ENCODE data around the gene GABARAP.

DNA sequence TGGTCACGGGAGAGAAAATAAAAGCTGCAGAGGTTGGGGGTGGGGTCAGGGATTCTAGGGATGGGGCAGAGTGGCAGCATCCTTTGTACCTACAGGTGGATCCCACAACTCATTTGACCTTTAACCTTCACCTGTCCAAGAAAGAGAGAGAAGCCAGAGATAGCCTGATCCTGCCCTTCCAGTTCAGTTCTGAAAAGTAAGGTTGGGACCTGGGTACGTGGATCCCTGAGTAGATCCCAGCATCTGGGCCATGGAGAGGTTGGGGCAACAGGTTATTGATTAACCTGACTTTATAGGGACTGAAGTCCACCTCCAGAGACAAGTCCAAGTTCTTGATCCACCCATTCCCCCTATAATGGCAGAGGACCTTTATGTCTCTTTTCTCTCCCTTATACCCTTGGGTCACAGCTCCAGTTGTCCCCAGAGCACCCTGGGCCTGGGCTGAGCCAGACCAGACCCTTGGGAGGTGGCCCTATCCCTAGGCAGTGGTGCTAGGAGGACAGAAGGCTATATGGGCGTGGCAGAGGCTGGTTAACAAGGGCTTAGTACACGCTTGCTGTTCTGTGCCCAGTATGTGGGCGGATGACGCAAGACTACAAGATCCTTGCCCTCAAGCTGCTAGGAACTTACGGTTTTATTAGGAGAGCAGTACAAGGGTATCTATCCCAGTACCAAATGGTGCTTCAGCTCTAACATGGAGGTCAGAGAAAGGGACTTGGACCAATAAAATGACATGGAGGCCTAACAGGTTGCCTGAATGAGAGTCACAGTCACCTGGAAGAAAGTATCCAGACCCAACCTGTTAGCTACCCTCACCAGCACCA lies 16.7 kb upstream of the GABARAP start:
- no peak for TF ChIP-seq RFX5 (IDR thresholded peaks at IDR 0.05; ENCODE audit: low read depth, low read length)
- TF ChIP-seq POLR2A (IDR thresholded peaks at IDR 0.05; ENCODE audit: low read depth, low read length) = no peak
- TF ChIP-seq, protein P1, sequence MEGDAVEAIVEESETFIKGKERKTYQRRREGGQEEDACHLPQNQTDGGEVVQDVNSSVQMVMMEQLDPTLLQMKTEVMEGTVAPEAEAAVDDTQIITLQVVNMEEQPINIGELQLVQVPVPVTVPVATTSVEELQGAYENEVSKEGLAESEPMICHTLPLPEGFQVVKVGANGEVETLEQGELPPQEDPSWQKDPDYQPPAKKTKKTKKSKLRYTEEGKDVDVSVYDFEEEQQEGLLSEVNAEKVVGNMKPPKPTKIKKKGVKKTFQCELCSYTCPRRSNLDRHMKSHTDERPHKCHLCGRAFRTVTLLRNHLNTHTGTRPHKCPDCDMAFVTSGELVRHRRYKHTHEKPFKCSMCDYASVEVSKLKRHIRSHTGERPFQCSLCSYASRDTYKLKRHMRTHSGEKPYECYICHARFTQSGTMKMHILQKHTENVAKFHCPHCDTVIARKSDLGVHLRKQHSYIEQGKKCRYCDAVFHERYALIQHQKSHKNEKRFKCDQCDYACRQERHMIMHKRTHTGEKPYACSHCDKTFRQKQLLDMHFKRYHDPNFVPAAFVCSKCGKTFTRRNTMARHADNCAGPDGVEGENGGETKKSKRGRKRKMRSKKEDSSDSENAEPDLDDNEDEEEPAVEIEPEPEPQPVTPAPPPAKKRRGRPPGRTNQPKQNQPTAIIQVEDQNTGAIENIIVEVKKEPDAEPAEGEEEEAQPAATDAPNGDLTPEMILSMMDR (conservative IDR thresholded peaks at IDR 0.05; ENCODE audit: low read depth, low read length) = no peak
- no peak for TF ChIP-seq RCOR1 (IDR thresholded peaks at IDR 0.05; ENCODE audit: insufficient replicate concordance, low read length)
- TF ChIP-seq MAFK (IDR thresholded peaks at IDR 0.05; ENCODE audit: low read depth, low read length) = no peak
- TF ChIP-seq MAZ (IDR thresholded peaks at IDR 0.05; ENCODE audit: borderline replicate concordance, low read depth, low read length) = no peak
- TF ChIP-seq SMC3 (IDR thresholded peaks at IDR 0.05; ENCODE audit: low read depth, low read length) = no peak
- TF ChIP-seq CHD1 (IDR thresholded peaks at IDR 0.05; ENCODE audit: low read depth, low read length) = no peak
- TF ChIP-seq FOS (IDR thresholded peaks at IDR 0.05; ENCODE audit: low read depth, low read length) = no peak
- no peak for TF ChIP-seq RAD21 (IDR thresholded peaks at IDR 0.05; ENCODE audit: low read length)
- TF ChIP-seq MXI1 (IDR thresholded peaks at IDR 0.05; ENCODE audit: borderline replicate concordance, low read depth, low read length) = no peak

Data from IMR-90 (cell line).